Putamen (tissue), 1 donor: Measurements from ENCODE around the gene OSBPL1A.

Experiments used
- DNase-seq: peaks from one replicate; pipeline ENCODE4 v3.0.0-alpha.2; 2016; ENCODE audit warnings: low spot score

Gene OSBPL1A

DNA sequence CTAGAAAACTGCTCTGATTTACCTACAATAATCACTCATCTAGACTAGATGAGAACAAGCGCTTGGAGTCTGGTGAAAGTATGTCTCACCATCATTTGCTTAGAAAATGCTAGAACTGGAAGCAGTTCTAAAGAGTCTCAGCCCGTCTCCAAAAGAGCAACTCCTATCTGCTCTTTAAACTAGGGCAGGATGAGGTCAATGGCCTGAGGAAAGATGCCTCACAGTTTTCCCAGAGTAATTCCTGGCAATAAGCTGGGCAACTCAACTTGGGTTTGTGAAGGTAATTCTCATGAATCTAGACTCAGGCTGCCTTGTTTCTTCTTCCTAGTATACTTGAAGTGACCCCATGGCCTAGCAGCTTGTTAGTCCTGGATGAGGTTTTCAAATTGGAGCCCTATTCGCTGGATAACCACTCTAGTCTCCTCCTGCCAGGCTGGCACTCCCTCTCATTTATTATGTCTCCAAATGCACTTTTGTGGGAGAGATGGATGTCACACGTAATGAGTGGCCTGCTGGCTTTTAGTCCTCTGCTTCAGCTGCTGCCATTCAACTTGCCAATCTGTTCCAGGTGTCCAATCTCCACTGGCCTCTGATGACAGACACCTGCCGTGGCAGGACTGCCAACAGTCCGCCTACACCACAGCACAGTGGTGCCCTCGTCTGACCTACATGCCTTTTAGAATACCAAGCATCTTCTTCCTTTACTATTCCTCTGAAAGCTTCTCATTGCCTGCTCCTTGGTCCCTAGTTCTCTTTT is 177.9 kb downstream of the OSBPL1A start:
- no peak for DNase-seq

DNA sequence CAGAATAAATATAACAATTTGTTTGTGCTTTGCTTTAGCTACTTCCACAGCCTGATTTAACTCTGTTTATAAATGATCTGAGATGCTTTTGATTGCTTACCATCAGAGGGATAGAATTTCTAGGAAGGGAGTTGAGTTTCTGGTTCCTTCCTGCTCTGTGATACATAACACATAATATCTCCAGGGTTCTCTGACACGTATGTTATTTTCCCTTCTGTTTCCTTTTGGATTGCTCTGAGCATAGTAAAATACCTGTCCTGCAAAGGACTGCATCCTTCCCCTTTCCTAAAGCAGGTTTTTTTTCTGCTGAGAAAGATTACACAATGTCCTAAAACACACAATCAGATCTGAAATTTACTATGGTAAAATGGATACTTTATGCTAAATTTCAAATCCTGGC is 182.7 kb downstream of the OSBPL1A start:
- DNase-seq = no peak

- no peak for DNase-seq
Observed at GRCh38 chr18:24214144-24214543, 183.5 kb downstream of the OSBPL1A start.

GRCh38 chr18:24212939-24213338 is 184.7 kb downstream of the OSBPL1A start:
- no peak for DNase-seq

- no peak for DNase-seq
Observed at GRCh38 chr18:24209558-24209957, 188.1 kb downstream of the OSBPL1A start.

DNA sequence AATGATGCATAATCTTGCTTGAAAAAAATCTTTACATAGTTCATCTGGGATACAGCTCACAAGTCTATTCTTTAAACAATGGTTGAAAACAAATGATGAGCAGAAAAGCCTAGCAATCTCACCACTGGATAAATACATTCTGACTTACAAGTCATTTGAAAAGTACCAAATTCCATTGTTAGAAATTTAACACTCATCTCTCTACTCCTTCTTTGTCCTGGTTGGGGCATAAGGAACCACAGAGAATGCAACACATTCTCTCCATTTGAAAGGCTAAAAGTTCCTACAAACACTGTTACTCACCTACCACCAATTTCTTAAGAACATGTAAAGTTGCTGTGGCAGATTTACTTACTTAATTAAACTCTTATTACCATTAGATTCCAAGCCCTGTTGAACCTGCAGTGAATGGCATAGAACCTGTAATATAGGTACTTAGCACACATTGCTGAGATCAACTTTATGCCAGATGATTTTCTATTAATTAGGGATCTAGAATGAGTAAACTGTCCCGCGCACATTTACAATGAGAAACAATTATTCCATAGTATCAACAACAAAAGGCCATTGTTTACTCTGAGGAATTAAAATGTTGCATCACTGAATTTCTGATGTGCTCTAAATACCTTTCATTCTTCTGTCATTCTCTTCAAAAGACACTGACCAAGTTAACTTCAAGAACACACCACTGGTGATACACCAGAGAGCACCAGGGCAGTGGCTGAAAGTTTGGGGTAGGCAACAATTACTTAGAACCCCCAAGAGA is 189.2 kb downstream of the OSBPL1A start:
- DNase-seq = no peak

DNA sequence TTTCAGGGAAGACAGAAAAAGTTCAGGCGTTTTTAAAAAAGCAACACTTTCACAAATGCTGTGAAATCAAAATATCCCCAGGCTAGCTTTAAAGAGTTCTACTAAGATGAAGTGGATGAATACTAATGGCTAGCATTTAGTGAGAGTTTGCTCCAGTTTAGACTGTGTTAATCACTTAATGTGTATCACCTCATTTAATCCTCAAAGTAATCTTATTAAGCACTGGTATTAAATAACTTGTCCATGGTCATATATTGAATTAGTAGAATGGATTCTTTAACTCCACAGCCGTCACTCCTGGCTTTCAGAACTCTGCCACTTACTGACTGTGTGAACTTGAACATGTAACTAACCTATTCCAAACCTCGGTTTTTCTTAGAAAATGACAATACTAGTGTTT is 192.7 kb downstream of the OSBPL1A start:
- no peak for DNase-seq

DNA sequence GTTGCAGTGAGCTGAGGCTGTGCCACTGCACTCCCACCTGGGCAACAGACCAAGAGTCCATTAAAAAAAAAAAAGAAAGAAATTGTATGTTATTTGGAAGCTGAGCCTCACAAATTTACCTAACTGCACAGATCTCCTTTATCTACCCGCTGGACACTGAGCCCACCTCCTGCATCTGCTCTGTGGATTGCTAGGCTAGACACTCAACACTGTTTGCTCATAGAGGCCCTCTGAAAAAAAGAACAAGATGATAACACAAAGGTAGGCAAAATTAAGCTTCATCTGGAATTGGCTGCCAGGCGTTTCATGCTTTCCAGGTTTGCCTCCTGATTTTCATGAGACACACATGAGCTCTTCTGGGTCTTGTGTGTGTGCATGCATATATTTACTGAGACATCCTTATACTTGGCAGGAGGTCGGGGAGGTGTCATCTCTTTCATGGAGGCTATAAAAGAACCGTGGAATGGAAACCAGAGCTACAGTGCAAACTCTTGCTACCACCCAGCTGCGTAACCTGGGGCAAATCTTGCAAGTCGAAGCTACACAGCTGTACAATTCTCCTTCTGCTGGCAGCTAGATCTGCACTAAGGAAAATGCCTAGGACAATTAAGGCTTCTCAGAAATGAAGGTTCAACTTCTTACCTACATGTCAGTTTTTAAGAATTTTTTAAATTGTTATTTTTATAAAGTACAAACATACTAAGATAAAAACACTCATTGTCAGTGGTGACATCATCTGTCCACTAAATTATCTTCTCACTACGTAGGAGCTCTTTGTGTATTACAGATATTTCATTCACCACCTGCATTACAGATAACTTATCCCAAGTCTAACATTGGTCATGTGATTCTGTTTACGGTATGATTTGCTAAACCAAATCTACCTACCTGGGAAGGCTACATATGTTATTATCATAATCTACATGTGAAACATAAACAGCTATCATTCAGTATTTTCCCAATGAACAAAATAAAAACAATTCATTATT is 195.6 kb downstream of the OSBPL1A start:
- DNase-seq = no peak

- peak; percentile 76 for DNase-seq
Observed at GRCh38 chr18:24200494-24201290, 196.9 kb downstream of the OSBPL1A start.

- DNase-seq = no peak
Observed at GRCh38 chr18:24199372-24199962, 198.2 kb downstream of the OSBPL1A start.

DNA sequence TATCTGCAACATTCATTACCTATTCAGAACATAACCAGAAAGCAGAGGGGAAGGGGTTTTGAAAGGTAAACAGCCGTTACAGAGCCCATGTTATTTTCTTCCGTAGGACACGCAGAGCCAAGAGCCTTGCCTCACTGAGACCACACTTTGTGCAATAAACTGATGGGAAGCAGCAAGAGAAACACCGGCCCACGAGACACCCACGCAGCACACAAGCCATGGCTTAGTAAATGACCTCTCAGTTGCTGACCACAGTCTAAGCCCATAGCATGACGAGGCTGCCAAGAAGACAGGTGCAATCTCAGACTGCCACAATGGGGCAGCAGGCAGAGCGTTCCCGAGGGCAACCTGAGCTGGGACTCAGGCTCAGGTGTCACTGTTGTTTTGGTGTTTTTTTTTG is 199.2 kb downstream of the OSBPL1A start:
- DNase-seq = no peak

GRCh38 chr18:24197412-24197811 is 200.2 kb downstream of the OSBPL1A start:
- no peak for DNase-seq

GRCh38 chr18:24196764-24197163 is 200.9 kb downstream of the OSBPL1A start:
- no peak for DNase-seq

DNA sequence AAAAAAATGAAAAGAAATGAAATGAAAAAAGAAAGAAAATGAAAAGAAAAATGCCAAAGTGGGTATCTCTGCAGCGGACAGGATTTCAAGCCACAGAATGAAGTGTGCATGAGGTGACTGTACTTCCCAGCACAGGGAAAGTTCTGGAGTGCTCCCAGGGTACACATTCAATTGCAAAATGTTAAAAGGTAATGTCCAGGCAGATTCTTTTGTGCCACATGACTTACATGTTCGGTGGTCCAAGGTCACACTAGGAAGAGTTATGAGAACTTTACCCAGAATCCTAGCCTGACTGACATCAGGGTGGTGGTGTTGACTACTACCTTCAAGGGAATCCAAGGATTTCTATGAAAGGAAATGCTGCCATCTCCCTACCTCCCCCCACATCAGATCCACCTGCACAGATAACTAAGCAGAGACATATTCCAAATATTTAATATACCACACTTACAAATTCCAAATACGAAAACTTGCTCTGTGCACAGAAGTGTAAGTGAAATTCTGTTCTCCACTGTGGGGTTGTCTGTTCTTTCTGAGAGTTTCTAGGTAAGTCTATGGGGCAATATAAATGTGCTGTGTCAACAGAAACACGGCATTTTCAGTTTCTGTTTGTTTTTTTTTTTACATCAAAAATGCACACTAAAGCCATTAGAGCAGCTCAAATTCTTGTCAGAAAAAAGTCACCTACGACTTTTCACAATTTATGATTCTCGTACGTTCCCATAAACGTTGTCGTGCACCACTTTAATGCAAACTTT is 202.1 kb downstream of the OSBPL1A start:
- DNase-seq = no peak

GRCh38 chr18:24190590-24190989 is 207.0 kb downstream of the OSBPL1A start:
- no peak for DNase-seq

DNA sequence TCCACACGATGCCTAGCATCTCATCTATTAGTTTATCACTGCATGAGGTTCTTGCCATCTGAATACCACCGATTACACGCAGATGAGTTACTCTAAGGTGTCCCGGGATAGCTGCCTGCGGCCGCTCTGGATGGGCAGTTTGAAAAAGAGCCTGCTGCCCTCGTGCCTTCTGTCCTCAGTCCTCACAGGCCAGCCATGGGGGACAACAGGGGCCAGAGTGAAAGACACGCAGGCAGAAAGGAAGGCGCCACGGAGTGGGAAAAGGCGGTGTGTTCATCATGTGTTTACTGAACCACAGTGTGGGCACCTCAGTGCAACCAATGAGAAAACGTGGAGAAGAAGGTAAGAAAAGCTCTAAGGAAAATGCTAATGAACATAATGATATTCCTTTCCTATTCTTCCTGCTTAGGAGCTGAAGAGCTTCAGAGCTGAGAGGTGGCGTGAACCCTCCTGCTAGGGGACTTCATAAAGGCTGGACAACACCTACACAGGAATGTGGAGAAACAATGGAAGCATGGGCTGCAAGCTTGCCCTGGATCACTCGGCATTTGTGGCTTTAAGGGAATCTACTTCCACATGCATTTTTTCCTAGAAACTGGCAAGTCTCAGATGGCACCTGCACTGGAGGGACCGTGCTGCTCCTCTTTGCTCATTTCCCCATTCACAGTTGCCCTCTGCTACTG is 207.8 kb downstream of the OSBPL1A start:
- no peak for DNase-seq

- no peak for DNase-seq
Observed at GRCh38 chr18:24189007-24189528, 208.6 kb downstream of the OSBPL1A start.

- no peak for DNase-seq
Observed at GRCh38 chr18:24188120-24188519, 209.5 kb downstream of the OSBPL1A start.

DNA sequence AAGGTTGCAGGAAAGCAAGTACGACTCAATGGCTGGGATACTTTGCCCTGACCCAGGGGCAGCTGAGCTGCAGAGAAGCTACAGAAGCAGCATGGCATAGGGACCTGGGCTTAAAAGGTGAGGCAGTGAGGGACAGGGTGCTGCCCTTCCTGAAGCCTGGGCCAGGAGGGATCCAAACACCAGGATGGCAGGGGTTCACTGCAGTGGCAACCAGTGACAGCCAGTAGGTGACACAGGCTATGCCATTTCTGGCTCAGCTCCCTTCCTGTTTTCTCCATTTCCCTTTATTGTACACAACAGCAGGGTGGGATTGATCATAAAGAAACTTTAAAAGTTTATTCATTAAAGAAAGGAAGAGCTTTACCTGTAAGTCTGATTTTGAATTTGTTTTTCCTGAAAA is 209.9 kb downstream of the OSBPL1A start:
- no peak for DNase-seq
